Omental fat pad (tissue), 4 donors: ENCODE results near the gene GPC3. TPM values are rescaled to one million over a fixed set of nuclear protein-coding genes. Genes with fewer than 3 reads are reported as not detected.
"Not testable (repeated sequence)": the region's sequence is repeated elsewhere in the genome, so short reads cannot be mapped to it uniquely, and the experiment has no call there.

ENCODE experiments used
- ATAC-seq: fragments of 150-250 bp; one replicate; pipeline ENCODE4 v1.9.1; 2016; ENCODE audit warnings: mild to moderate bottlenecking, moderate library complexity; ENCODE audit not compliant: low FRiP score
- DNase-seq: peaks from one replicate; pipeline ENCODE4 v3.0.0-alpha.2; 2019; ENCODE audit warnings: low spot score
- CTCF ChIP-seq, 3 donors: fragments of 450-650 bp; IDR thresholded peaks; one replicate each; pipeline ENCODE4 v1.5.1; 2016 to 2017; ENCODE audit warnings: antibody characterized with exemption in 3 of 3, mild to moderate bottlenecking in 3 of 3, moderate library complexity in 2 of 3
- total RNA-seq, 4 donors: library from RNA; depleted of rRNA; stranded (reverse); fragments of >200 nt; gene quantifications; one replicate each; pipeline ENCODE4 v1.1.0, GENCODE V29; 2016

GPC3 gene
- total RNA-seq, 4 donors from 2014 or later = 48.9 to 146 (median 77.1) TPM

- no peak for DNase-seq
- no peak for TF ChIP-seq CTCF (IDR thresholded peaks at IDR 0.05)
- ATAC-seq = no peak
These were observed 352.2 kb downstream of the GPC3 start for GRCh38 chrX:133633162-133633561.

GRCh38 chrX:133630362-133630761 lies 355.0 kb downstream of the GPC3 start:
- no peak for TF ChIP-seq CTCF (IDR thresholded peaks at IDR 0.05)
- DNase-seq (no peak), ATAC-seq (peak; percentile 81)

- no peak for TF ChIP-seq CTCF (IDR thresholded peaks at IDR 0.05)
- no peak for ATAC-seq
- no peak for DNase-seq
These were observed 357.7 kb downstream of the GPC3 start for GRCh38 chrX:133627673-133628072.

- ATAC-seq, DNase-seq: not testable (repeated sequence)
These were observed 364.0 kb downstream of the GPC3 start for GRCh38 chrX:133621384-133621783.

GRCh38 chrX:133611676-133612075 lies 373.7 kb downstream of the GPC3 start:
- no peak for TF ChIP-seq CTCF (IDR thresholded peaks at IDR 0.05)
- DNase-seq (no peak), ATAC-seq (no peak)

GRCh38 chrX:133610056-133610455 lies 375.3 kb downstream of the GPC3 start:
- no peak for TF ChIP-seq CTCF (IDR thresholded peaks at IDR 0.05)
- no peak for ATAC-seq
- no peak for DNase-seq

- ATAC-seq = no peak
- no peak for TF ChIP-seq CTCF (IDR thresholded peaks at IDR 0.05)
- DNase-seq = no peak
These were observed 376.2 kb downstream of the GPC3 start for GRCh38 chrX:133609166-133609565.

- TF ChIP-seq CTCF (IDR thresholded peaks at IDR 0.05) = no peak
- ATAC-seq (no peak), DNase-seq (no peak)
These were observed 377.0 kb downstream of the GPC3 start for GRCh38 chrX:133608406-133608805.
